Muscle of arm (tissue), 12 donors: ENCODE measurements around the gene OR2C1. TPM values are rescaled to one million over a fixed set of nuclear protein-coding genes. Genes with fewer than 3 reads are reported as not detected.

Experiments
- DNase-seq: peaks from one replicate; pipeline ENCODE4 v3.0.0-alpha.2; 2013
- polyA plus RNA-seq, 12 donors: library from polyadenylated mRNA; unstranded; fragments of 120-200 nt; gene quantifications; one replicate each; pipeline ENCODE4 v1.2.1, GENCODE V29; 2013; ENCODE audit not compliant: insufficient read length in 12 of 12

The OR2C1 gene
- polyA plus RNA-seq, 12 donors: 0.20 to 0.70 (median 0.32) TPM; not detected in 5

GRCh38 chr16:3389663-3390338, 34.1 kb downstream of the OR2C1 start:
- no peak for DNase-seq

GRCh38 chr16:3400446-3400778, 44.7 kb downstream of the OR2C1 start:
- DNase-seq: no peak

GRCh38 chr16:3400779-3401688, 45.3 kb downstream of the OR2C1 start, which contains the start of the genes ZNF174 and ZSCAN32:
TSS of gene ZNF174 (plus strand) at chr16:3401215. CDS start at chr16:3402005, 790 bp downstream.
TSS of gene ZSCAN32 (minus strand) at chr16:3401004. CDS start at chr16:3397557, 3,447 bp downstream.
- peak; percentile 99 for DNase-seq

- peak; percentile 5 for DNase-seq
Measured at GRCh38 chr16:3401719-3402397, 46.2 kb downstream of the OR2C1 start.

Other genes starting within 250 kb of the OR2C1 start
- 10 to 100 TPM in 11 of 12 donors, not detected in 1; 10.3 to 20.5 (median 12.4) TPM for gene ZNF205, start 243.3 kb upstream of the OR2C1 start, polyA plus RNA-seq
- gene ZNF213, start 220.9 kb upstream of the OR2C1 start, polyA plus RNA-seq: 10 to 100 TPM in 4 of 12 donors, 1 to 10 TPM in 7, not detected in 1; 7.3 to 13.0 (median 9.5) TPM
- gene OR1F1, start 167.7 kb upstream of the OR2C1 start, polyA plus RNA-seq: not detected
- 10 to 100 TPM in 1 of 12 donors, 1 to 10 TPM in 10, not detected in 1; 6.3 to 14.0 (median 7.6) TPM for gene ZNF200, start 120.7 kb upstream of the OR2C1 start, polyA plus RNA-seq
- gene MEFV, start 99.3 kb upstream of the OR2C1 start, polyA plus RNA-seq: 1 to 10 TPM in 1 of 12 donors, under 1 TPM in 9, not detected in 2; 0.16 to 1.3 (median 0.25) TPM
- 10 to 100 TPM in 11 of 12 donors, not detected in 1; 25.7 to 61.4 (median 28.3) TPM for gene ZNF263, start 72.4 kb upstream of the OR2C1 start, polyA plus RNA-seq
- 10 to 100 TPM in 2 of 12 donors, 1 to 10 TPM in 9, not detected in 1; 7.8 to 19.9 (median 9.4) TPM for gene TIGD7, start 50.5 kb upstream of the OR2C1 start, polyA plus RNA-seq
- gene ZNF75A, start 50.4 kb upstream of the OR2C1 start, polyA plus RNA-seq: 10 to 100 TPM in 11 of 12 donors, not detected in 1; 19.6 to 54.6 (median 32.0) TPM
- gene ZSCAN32, start 45.1 kb downstream of the OR2C1 start, polyA plus RNA-seq: 10 to 100 TPM in 8 of 12 donors, 1 to 10 TPM in 3, not detected in 1; 7.3 to 18.6 (median 12.5) TPM
- 10 to 100 TPM in 1 of 12 donors, 1 to 10 TPM in 10, not detected in 1; 7.3 to 10.6 (median 8.8) TPM for gene ZNF174, start 45.3 kb downstream of the OR2C1 start, polyA plus RNA-seq
- gene ZNF597, start 87.6 kb downstream of the OR2C1 start, polyA plus RNA-seq: 1 to 10 TPM in 10 of 12 donors, not detected in 2; 2.0 to 3.1 (median 2.4) TPM
- gene NAA60, start 87.8 kb downstream of the OR2C1 start, polyA plus RNA-seq: 10 to 100 TPM in 11 of 12 donors, not detected in 1; 27.7 to 56.1 (median 33.1) TPM
- not detected for gene C16orf90, start 139.6 kb downstream of the OR2C1 start, polyA plus RNA-seq
- gene CLUAP1, start 145.1 kb downstream of the OR2C1 start, polyA plus RNA-seq: 10 to 100 TPM in 11 of 12 donors, not detected in 1; 15.6 to 29.4 (median 24.6) TPM
- 1 to 10 TPM in 3 of 12 donors, under 1 TPM in 7, not detected in 2; 0.79 to 2.4 (median 0.92) TPM for gene NLRC3, start 221.5 kb downstream of the OR2C1 start, polyA plus RNA-seq